ENCODE results near the gene TRIO.
A peak's percentile ranks its signal among the peaks of the same experiment; 100 is the strongest.

Gene TRIO

DNA sequence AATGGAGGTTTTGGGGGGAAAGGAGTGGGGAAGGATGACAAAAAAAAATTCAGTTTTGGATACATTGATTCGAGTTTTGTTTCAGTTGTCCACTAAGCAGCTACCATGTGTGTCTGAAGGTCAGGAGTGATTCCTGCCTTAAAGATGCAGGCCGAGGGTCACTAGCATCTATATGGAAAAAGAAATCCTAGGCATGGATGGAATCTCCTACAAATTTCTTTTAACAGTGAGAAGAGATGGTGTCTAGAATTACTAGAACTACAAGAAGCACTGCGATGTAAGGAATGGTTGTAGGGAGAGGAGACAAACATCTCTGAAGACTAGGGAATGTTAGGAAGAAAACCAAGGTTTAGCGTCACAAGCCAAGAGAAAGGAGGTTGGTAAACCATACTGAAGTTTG, 19.6 kb upstream of the TRIO start:
- no peak for DNase-seq (ENCODE audit: low spot score)

DNA sequence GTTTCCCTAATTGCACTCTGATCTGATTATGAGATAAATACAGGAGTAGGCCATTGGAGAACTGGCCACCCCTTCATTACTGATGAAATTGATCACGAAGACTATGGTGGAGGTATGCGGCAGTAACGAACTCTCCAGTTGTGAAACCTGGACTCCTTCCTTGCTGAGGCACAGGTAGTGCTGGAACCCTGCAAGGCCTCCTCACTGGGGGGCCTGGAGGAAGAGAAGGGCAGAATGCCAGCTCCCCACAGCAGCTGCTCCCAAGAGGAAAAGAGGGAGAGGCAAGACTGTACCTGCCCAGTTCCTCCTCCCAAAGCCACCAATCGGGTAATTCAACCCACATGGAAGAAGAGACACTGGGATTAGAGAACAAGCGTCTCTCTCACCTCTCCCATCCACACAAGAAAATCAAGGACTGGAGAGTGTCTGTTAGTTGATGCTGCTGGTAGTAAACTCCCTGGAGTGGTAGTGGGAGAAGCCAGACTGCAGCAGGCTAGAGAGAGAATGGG, 19.1 kb upstream of the TRIO start:
- DNase-seq (ENCODE audit: low spot score), result no peak

DNA sequence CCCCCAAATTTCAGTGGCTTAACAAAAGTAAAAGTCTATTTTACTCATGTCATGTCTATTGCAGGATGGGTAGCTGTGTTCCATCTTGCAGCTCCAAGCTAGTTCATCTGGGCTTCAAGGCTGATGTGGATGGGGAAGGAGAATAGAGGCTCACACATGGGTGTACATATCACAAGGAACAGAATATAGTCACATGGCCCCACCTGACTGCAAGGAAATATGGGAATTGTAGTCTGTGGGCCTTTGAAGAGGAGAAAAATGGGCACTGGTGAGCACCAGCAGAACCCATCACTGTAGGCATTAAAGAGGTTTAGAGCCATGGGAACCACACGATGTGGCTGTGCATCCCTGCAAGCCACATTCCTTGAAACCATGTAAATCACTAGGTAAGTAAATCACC, 17.9 kb upstream of the TRIO start:
- DNase-seq (ENCODE audit: low spot score), result no peak

DNA sequence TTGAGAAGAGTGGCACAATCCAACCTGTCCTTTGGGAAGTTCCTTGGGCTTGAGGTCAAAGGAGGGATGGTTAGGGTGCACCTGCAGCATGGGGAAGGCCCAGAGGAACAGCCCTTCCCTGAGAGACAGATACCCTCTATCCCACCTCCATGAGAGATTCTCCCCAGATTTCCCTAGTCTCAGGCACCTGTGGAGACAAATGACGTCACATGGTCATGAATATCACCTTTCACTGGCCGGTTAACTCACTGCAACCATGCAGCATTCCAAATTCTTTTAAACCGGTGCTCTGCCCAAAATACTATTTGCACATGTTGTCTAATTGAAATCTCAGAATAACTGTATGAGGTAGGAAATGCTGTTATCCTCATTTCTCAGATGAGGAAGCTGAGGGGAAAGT, 15.6 kb upstream of the TRIO start:
- DNase-seq (ENCODE audit: low spot score), result no peak

DNA sequence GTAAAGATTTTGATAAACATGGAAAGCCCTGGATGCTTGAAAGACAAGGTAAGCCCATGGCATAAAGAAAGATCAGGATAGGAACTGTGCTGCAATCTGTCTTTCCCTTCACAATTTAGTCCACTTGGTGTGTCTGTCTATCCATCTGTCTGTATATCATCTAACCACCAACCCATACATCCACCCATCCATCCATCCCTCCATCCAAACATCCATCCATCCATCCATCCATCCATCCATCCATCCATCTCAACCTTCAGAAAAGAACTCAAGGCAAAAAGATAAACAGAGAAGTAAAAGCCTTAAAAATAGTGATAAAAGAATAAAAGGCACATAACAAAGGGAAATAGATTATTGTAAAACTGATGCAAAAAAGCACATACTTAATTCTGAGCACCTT, 15.1 kb upstream of the TRIO start:
- no peak for DNase-seq (ENCODE audit: low spot score)

DNA sequence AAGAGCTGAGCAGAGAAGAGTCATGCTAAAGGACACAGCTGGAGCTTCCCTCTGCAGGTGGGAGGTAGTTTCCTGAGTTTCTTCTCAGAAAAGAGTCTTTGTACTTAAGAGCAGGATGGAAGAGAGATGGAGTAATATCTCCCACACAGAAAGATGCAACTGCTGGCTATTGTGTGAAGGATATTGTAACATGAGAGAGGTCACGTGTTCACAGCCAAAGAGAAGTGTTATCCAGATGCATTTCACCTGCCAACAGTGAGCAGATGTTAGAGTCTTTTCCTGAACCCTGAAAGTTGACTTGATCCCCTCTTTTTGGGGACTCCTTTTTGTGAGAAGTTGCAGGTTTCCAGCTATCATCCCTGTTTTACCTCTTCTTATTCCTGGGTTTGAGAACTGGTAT, 14.0 kb upstream of the TRIO start:
- no peak for DNase-seq (ENCODE audit: low spot score)

DNA sequence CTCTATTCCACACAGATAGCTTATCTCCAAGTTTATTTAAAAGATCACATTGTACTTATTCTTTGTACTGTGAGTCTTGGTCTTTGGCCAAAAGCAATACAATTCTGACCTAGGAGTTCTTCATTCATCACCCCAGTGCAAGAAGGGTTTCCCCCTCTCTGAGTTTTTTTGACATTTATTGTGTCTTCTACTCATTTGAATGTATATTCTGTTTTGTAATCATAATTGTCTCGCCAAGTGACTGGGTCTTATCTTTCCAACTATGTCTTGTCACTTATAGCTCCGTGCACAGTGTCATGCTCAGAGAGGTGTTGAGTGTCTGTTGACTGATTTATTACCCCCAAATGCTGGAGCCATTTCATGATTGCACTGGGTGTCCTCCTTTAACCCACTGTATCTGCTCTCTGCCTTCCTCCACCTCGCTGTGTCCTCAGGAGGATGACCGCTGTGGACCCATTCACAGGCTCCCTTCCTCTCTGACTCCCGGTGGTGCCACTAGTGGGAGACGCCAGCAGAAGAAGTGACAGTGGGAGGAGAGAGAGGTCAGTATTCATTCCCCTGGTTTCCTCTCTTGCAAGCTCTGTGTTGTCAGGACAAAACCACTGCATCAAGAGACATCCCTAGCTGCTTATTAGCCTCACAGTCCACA, 11.2 kb upstream of the TRIO start:
- no peak for DNase-seq (ENCODE audit: low spot score)

DNA sequence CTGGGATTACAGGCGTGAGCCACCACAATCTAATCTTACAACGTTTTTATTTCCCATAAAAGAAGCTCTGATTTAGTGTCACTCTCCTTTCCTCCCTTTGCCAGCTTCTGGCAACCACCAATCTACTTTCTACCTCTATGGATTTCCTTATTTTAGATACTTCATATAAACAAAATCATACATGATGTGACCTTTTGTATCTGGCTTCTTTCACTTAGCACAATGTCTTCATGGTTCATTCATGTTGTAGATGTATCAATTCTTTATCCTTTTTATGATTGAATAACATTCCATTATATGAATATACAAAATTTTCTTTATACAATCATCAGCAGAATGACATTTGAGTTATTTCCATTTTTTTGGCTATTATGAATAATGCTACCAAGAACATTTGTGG, 9.7 kb upstream of the TRIO start:
- DNase-seq (ENCODE audit: low spot score), result no peak

DNA sequence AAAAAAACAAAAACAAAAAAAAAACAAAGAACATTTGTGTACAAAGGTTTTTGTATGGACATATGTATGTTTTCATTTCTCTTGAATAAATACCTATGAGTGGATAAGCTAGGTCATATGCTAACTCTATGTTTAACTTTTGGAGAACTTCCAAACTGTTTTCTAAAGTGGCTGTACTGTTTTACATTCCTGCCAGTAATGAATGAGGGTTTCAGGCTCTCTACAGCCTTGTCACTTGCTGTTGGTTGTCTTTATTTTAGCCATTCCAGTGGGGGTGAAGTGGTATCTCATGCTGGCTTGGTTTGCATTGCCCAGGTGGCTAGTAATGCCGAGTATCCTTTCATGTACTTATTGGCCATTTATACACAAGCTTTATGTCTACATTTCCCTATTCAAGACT, 9.1 kb upstream of the TRIO start:
- DNase-seq (ENCODE audit: low spot score), result no peak

DNA sequence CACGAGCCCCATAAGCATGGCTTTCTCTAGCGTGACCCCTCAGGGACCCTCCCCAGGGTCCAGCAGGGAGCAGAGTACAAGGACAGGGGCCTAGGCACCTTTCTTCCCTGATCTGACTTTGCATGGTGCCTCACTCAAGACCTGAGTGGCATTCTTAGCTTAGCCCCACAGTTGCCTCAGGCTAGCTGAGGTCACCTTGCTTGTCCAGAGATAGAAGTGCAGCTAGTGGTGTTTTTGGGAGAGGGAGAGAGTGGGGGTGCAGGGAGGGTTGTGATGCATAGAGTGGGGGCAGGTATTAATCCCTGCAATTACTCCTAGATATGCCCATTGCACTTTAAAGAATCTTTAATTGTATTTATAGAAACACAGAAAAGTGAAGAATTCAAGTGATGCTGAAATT, 8.4 kb upstream of the TRIO start:
- DNase-seq (ENCODE audit: low spot score), result no peak

DNA sequence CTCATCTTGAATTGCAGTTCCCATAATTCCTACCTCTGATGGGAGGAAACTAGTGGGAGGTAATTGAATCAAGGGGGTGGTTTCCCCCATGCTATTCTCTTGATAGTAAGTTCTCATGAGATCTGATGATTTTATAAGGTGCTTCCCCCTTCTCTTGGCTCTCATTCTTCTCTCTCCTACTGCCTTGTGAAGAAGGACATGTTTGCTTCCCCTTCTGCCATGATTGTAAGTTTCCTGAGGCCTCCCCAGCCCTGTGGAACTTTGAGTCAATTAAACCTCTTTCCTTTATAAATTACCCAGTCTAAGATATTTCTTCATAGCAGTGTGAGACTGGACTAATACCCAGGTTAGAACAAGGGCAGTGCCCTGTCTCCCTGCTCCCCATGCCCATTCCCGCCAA, 7.5 kb upstream of the TRIO start:
- DNase-seq (ENCODE audit: low spot score), result no peak

DNA sequence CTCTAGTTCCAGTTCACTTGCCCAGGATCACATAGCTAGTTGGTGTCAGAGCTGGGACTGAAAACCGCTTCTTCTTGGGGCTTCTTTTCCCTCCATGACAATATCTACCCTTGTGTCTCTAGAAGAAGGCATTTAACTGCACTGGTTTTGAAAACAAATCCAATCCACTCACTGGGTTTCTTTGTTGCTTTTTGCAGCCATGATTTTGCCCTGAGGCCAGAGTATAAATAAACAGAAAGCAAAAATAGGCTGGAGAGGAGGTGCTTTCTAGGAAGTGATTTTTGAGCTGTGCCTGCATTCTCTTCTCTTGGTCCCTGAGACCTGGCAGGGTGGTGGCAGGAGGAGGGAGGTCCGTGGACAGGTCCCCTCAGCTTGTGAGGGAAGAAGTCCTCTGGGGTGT, 6.9 kb upstream of the TRIO start:
- DNase-seq (ENCODE audit: low spot score), result no peak

DNA sequence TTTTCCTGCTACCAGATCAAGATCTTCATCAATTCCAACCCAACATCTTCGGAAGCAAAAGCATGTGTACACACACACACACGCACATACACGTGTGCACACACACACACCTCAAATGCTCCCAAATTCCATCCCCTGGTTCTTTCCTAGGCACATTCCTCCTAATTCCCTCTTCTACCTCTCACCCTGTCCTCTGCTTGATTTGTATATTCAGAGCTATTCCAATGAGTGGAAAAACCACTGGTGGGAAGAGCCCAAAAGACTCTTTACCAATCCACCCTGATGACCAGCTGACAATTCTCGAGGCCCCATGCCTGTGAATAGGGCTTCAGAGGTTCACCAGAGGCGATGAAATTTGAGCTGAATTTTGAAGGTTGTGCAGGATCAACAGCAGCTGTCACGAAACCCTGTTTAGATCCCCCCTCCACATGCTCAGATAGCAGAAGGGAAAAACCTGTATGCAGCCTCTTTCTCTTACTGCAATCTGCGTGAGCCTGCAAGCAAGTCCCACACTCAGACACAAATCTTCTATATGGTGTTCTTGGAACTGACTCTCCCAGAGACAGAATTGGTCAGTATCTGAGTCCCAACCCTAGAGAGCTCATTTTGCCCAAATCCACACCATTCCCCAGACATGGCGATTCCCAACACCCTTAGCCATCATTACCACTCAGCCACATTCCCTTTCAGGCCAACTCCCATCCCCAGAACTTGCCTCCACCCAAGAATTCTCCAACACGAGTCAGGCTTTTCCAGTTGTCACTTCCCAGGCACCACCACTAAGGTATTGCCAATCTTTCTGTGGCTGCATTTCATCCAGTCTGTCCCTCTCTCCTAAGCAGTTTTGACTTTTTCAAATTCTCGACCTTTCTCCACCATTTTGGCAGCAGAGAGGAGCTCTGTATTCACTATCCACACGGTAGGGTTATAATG, 4.3 kb upstream of the TRIO start:
- DNase-seq (ENCODE audit: low spot score), result no peak

DNA sequence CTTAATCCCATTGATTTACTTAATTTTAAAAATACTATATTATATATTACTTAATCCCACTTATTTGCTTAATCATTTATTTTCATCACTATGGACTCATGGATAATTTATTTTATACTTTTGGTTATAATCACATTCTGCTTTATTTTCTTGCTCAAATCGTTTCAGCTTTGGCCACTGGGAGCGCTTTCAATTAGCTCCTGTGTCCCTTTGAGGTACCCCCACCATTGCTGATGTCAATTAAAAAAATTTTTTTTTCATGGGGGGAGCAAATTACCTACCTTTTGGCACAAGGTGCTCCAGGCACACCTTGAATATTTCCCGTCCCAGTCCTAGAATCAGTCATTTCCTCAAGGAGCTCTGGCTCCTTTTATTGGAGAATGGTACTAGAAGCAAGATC, 1.4 kb upstream of the TRIO start:
- DNase-seq (ENCODE audit: low spot score), result no peak

DNA sequence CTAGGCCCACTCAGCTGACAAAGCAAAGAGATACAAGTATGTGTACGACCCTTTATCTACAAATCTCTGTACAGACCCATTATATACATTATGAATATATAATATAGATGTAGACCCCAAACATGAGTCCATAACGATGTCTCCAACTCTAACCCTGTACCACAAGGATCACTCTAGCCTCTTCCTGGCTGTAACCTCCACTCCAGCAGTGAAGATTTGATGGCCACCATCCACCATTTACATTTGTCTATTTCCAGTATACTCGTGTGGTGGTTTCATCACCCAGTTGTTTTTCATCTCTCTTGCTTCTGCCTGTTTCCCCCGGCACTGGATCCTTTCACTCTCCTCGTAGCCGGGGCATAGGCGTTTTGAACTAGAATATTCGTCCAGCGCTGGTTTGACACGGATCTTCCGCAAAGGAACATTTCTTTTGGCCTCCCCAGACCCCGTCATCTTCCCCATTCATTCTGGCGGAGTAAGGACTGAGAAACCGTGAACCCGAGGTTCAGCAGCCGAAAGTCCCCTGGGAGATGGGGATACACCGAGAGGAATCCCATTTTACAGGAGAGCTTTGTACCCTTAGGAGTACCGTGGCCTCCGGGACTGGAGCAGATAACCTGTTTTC, 828 bp upstream of the TRIO start:
- DNase-seq (ENCODE audit: low spot score), result peak; percentile 40

DNA sequence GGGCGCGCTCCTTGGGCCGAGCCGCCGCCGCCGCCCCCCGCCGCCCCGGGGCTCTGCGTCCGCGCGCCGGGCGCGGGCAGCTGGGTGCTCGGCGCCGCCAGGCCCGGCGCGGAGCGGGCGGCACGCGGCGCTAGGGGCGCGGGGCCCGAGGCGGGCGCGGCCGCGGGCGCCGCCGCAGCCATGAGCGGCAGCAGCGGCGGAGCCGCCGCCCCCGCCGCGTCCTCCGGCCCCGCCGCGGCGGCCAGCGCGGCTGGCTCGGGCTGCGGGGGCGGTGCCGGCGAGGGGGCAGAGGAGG, 351 bp downstream of the TRIO start:
- peak; percentile 68 for DNase-seq (ENCODE audit: low spot score)

DNA sequence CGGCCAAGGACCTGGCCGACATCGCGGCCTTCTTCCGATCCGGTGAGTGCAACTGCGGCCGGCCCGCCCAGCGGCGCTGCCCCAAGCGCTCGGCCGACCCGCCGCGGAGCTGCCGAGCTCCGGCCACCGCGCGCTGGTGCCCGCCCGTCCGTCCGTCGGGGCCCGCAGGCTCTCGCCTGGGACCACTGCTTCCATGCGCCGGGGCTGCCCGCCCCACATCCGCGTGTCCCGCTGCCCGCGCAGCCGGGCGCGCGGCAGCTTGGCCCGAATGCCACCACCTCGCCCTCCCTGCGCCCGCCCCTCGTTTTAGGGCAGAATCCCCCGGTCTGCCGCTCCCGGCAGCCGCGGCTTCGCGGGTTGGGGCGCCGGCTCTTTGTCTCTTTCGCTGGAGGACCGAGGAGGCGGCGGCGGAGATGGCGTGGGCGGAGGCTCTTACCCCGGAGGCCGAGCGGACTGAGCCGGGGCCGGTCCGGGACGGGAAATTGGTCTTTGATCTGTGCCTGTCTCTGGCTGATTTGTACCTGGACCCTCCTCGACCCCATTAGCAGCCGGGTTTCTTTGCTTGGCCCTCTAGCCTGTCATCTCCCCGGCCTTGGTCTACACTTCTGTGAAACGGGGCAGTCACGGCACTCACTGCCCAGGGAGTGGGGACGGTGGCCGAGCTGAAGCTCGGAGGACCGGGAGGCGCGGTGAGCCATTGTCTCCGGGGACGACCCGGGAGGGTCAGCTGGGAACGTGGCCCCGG, 871 bp downstream of the TRIO start:
- peak; percentile 54 for DNase-seq (ENCODE audit: low spot score)

DNA sequence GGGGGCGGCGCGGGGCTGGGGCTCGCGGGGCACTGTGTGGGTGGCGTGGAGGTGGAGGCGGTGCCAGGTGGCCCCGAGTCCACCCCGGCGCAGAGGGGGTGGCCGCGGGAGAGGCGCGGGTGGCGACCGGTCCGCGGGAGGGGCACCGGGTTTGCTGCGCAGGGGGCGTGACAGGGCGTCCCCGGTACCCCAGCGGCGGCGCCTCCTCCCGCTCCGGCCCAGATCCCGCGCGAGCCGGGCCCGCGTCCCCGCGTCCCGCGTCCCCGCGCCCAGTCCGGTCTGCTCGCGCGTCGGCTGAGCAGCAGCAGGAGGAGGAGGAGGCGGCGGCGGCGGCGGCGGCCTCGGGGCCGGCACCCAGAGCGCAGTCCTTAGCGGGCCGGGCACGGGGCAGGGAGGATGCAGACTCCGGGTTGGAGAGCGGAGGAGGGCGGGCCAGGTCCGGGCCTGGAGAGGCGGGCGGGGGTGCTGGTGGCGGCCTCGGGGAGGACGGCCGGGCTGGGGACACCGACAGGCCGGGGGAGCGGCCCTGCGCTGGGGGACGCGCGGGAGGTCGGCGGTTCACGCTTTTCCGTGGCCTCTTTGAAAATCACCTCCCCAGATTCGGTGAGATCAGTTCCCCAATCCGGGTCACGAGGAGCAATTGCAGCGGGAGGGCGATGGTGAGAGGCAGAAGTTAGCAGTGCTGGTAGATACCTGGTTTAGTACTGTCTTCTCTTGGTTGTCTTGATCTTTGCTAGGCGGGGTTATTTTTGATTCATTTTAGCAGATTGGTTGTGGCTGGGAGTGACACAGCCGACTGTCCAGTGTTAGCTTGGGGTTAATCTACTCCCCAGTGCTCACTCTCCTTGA, 1.7 kb downstream of the TRIO start:
- DNase-seq (ENCODE audit: low spot score), result peak; percentile 85

DNA sequence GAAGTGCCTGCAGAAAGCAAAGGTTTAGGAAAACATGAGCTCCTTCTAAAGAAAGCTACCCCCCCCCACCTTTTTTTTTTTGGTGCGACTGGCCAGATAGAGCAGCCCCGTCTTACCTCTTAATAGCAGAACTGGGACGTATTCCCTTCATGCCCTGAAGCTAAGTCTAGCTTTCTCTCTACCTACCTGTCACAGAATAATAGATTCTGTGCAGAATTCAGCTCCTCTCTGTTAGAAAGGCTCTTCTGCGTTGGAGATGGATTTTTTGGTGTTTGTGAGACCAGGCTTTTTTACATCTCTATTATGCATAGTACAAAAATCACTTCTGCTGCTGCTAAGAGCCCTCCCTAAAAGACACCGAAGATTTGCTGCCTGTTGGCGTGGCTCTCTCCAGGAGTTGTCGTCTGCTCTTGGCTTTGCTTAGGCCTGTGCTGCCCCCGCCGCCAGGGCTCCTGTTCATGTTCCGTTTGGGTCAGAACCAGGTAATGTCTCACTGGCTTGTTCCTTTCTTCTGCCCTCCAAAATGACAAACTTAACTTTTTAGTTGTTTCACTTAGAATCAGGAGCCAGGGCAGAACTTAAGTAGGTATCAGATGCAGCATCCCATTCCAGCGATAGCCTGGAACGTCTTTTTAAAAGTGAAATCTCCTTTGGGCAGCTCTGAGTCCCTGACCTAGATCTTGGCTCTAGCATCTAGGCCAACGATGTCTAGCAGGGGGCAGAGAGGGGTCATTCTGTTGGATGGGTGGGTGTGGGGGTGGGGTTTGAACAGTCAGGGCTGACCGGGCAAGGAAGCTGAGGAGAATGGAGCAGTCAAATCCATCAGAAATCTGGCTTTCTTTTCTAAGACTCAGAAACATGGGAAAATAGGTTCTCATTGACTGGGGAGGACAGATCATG, 2.5 kb downstream of the TRIO start:
- DNase-seq (ENCODE audit: low spot score), result no peak

DNA sequence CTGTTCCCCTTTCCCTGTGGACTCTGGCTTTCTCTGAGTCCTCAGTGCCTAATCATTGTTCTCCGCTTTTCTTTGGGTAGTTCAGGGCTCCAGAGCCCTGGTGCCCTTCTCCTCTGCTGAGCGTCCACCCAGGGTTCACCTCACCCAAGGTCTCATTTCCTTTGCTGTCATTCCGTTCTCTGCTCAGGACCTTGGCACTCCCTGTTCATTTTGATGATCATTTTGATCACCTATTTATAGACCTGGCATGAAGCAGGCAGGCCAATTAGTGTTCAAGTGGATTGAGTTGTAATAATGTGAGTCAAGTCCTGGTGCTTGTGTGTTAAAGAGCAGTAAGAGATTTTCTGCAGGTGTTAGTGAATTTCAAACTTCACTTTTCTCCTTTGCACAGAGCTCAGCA, 3.6 kb downstream of the TRIO start:
- DNase-seq (ENCODE audit: low spot score), result no peak

DNA sequence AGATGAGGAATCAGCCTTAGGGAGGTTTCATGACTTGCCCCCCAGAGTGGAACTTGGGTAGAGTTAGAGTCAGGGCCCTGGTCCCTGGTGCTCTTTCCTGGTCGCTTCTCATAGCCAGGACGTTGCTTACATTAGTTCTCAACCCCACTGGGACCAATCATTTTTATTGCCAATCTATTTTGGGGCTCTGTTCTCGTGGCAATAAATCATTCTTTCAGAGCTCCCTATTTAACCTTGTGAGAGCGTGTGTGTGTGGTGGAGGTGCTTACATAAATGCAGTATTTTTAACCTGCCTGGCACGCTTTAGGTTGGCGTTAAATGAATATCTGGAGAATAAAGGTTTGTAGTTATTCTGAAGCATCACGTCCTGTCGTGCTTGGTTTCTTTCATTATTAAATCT, 4.1 kb downstream of the TRIO start:
- DNase-seq (ENCODE audit: low spot score), result no peak
